GM12874 (cell line): Measurements from ENCODE around the gene PARPBP.

Experiments
- CTCF ChIP-seq: IDR thresholded peaks from 2 replicates; pipeline ENCODE4 v1.5.1; 2011; ENCODE audit warnings: low read depth, mild to moderate bottlenecking, control low read depth, low read length, moderate library complexity; ENCODE audit not compliant: insufficient read depth

The PARPBP gene

GRCh38 chr12:102163383-102163782 lies 43.4 kb downstream of the PARPBP start:
- no peak for TF ChIP-seq CTCF

GRCh38 chr12:102167821-102168604 lies 48.0 kb downstream of the PARPBP start:
- TF ChIP-seq CTCF: no peak

- peak; percentile 73 for TF ChIP-seq CTCF
Measured at GRCh38 chr12:102169922-102170621, 50.1 kb downstream of the PARPBP start.

- no peak for TF ChIP-seq CTCF
Measured at GRCh38 chr12:102171951-102172350, 52.0 kb downstream of the PARPBP start.

- no peak for TF ChIP-seq CTCF
Measured at GRCh38 chr12:102172436-102172835, 52.5 kb downstream of the PARPBP start.

GRCh38 chr12:102174117-102174516 lies 54.1 kb downstream of the PARPBP start:
- TF ChIP-seq CTCF: no peak

- TF ChIP-seq CTCF: no peak
Measured at GRCh38 chr12:102174761-102175160, 54.8 kb downstream of the PARPBP start.
